Measurements from ENCODE around the gene ATP2B2. TPM values are rescaled to one million over a fixed set of nuclear protein-coding genes. Genes with fewer than 3 reads are reported as not detected.

Gene ATP2B2
- total and polyA plus RNA-seq, 8 donors = 0.01 to 0.18 (median 0.06) TPM; not detected in 1

DNA sequence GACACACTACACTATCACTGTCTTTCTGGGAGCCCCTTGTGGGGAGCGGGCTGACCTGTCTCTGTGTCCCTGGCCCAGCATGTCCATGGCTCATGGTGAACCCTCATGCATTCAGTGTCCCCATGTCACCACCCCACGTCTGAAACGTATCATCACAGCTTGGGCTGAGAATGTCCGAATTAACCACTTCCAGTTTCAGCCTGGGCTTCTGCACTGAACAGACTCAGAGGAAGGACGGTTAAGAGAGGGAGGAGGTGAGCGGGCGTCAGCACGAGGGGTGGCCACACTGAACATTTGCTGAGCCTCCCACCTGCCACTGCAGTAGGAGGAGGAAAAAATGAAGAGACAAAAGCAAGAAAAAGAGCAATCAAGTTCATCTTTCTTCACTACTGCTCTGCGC is 30.5 kb downstream of the ATP2B2 start:
- Histone ChIP-seq H3K27ac (no peak overlapping the region), H3K36me3 (no peaks in the 10 kb centered on the region), H3K4me3 (no peak overlapping the region), H3K9me3 (no peaks in the 10 kb centered on the region), H3K4me1 (no peaks in the 10 kb centered on the region), H3K27me3 (peaks cover 4 to 43% of the 10 kb centered on the region in 2 donors)
- ATAC-seq (no peak), DNase-seq (no peak)
- intact Hi-C loops (cut with DNase I) = no loop called here
- TF ChIP-seq, protein P1, sequence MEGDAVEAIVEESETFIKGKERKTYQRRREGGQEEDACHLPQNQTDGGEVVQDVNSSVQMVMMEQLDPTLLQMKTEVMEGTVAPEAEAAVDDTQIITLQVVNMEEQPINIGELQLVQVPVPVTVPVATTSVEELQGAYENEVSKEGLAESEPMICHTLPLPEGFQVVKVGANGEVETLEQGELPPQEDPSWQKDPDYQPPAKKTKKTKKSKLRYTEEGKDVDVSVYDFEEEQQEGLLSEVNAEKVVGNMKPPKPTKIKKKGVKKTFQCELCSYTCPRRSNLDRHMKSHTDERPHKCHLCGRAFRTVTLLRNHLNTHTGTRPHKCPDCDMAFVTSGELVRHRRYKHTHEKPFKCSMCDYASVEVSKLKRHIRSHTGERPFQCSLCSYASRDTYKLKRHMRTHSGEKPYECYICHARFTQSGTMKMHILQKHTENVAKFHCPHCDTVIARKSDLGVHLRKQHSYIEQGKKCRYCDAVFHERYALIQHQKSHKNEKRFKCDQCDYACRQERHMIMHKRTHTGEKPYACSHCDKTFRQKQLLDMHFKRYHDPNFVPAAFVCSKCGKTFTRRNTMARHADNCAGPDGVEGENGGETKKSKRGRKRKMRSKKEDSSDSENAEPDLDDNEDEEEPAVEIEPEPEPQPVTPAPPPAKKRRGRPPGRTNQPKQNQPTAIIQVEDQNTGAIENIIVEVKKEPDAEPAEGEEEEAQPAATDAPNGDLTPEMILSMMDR (IDR thresholded peaks at IDR 0.05) = no peak

DNA sequence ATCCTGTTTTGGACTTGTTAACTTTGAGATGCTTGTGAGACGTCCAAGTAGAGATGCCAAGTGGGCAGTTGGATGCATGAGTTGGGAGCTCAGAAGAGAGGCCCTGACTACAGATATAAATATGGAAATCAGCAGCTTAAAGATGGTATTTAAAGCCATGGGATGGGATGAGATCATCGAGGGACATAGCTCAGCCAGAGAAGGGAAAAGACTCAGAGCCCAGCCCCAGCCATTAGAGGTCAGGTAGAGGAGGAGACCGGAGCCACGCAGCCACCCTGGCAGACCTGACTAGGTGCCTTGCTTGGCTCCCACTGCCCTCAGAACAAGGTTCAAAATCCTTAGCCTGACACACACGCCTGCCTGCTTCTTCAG is 31.1 kb downstream of the ATP2B2 start:
- no peaks in the 10 kb centered on the region for H3K9me3 ChIP-seq
- no peak overlapping the region for H3K4me3 ChIP-seq
- TF ChIP-seq, protein P1 (IDR thresholded peaks at IDR 0.05) = no peak
- H3K36me3 ChIP-seq = no peaks in the 10 kb centered on the region
- no peaks in the 10 kb centered on the region for H3K4me1 ChIP-seq
- H3K27me3 ChIP-seq = peaks cover 4 to 49% of the 10 kb centered on the region in 2 donors
- intact Hi-C loops (cut with DNase I) = no loop called here
- no peak overlapping the region for H3K27ac ChIP-seq
- DNase-seq (no peak), ATAC-seq (no peak)

DNA sequence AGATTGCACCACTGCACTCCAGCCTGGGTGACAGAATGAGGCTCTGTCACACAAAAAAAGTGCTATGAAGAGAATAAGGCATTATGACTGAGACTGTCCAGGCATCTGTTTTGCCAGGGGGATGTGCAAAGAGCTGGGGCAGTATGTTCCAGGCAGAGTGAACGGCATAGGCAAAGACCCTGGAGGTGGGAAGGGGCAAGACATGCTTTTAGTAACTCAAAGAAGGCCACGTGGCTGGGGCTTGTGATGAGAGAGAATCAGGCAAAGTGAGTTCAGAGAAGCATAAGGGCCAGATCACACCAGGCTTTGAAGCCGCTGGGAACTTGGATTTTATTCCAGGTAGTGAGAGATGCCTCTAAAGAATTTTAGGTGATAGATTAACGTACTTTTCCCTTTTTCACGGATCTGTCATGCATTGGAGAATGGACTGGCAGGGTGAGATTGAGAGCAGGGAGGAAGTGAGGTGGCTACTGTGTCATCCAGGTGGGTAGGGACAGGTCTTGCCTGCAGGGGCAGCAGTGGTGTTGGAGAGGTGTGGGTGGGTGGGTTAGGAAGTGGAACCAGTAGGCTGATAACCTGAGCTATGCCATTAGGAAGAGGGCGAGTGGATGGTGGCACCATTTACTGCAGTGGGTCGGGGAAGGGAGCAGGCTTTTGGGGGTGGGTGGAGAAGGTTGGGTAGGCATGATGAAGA is 31.7 kb downstream of the ATP2B2 start:
- no peak overlapping the region for H3K27ac ChIP-seq
- ATAC-seq (no peak), DNase-seq (no peak)
- peaks cover 4 to 55% of the 10 kb centered on the region in 2 donors for H3K27me3 ChIP-seq
- no peaks in the 10 kb centered on the region for H3K36me3 ChIP-seq
- H3K4me3 ChIP-seq = no peak overlapping the region
- no peaks in the 10 kb centered on the region for H3K4me1 ChIP-seq
- TF ChIP-seq, protein P1 (IDR thresholded peaks at IDR 0.05) = no peak
- intact Hi-C loops (cut with DNase I) = no loop called here
- no peaks in the 10 kb centered on the region for H3K9me3 ChIP-seq

DNA sequence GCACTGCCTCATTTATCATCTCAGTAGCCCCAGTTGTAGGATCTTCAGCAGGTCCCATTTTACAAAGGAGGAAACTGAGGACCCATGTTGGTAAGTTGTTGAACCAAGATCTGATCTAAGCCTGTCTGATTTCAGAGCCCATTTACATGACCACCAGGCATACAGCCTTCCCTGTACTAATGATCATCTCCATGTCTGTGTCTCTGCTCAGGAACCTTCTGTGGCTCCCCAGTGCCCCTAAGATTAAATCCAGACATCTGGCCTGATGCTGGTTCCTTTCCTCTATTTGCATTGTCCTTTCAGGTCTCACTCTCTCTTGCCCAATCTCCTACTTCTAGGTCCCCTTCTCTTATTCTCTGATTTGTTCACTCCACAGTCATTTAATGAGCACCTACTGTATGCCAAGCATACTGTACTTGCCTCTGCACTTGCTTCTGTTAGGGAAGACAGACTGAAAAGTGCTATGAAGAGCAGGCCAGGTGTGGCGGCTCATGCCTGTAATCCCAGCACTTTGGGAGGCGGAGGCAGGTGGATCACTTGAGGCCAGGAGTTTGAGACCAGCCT is 32.4 kb downstream of the ATP2B2 start:
- Histone ChIP-seq H3K27ac (no peak overlapping the region), H3K4me3 (no peak overlapping the region), H3K27me3 (peaks cover 4 to 62% of the 10 kb centered on the region in 2 donors), H3K4me1 (no peaks in the 10 kb centered on the region), H3K9me3 (no peaks in the 10 kb centered on the region), H3K36me3 (no peaks in the 10 kb centered on the region)
- DNase-seq (no peak), ATAC-seq (no peak)
- TF ChIP-seq, protein P1 (IDR thresholded peaks at IDR 0.05) = no peak
- intact Hi-C loops (cut with DNase I) = no loop called here

DNA sequence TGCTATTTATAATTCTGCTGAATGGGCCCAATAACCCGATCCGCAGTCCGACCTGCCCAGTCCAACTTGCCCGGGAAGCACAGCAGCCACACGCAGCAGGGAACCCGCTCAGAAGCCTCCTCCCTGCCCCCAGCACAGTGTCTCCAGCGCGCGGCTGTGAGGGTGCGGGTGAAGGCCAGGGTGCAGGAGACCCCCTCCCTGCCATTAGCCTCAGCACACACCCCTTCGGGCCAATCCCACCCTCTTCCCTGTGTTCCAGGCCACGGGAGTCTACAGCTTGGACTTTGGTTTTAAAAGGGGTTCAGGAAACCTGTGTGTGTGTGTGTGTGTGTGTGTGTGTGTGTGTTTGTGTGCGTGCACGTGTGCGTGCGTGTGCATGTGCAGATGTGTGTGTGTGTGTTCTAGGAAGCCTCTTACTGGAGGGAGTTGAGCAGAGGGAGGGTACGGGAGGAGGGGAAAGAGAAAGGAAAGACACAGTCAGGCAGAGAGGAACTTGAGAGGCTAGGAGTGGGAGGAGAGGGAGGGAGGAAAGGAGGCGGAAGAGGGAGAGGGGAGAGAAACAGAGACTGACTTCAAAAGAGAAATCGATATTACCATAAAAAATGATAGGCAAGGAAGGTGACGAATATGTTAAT is 34.2 kb downstream of the ATP2B2 start:
- Histone ChIP-seq H3K27me3 (peaks cover 4 to 72% of the 10 kb centered on the region in 2 donors), H3K27ac (no peak overlapping the region), H3K9me3 (no peaks in the 10 kb centered on the region), H3K36me3 (no peaks in the 10 kb centered on the region), H3K4me3 (no peak overlapping the region), H3K4me1 (no peaks in the 10 kb centered on the region)
- ATAC-seq = no peak
- intact Hi-C loops (cut with DNase I) = no loop called here
- peak in 3 of 4 donors; percentile 3 to 56 (median 11) for DNase-seq
- TF ChIP-seq, protein P1 (IDR thresholded peaks at IDR 0.05) = no peak

Measured in left lung (tissue), 10 donors.